GM19455 (cell line): Measurements from ENCODE around the gene ARHGEF28.

Experiments
- ATAC-seq: cut with Tn5 transposase; IDR thresholded peaks from one replicate; pipeline ENCODE4 v1.9.1; 2021; ENCODE audit not compliant: unreplicated experiment

The ARHGEF28 gene

GRCh38 chr5:73894860-73895259, 268.9 kb downstream of the ARHGEF28 start:
- ATAC-seq: no peak

- no peak for ATAC-seq
Observed at GRCh38 chr5:73895471-73895870, 269.5 kb downstream of the ARHGEF28 start.

DNA sequence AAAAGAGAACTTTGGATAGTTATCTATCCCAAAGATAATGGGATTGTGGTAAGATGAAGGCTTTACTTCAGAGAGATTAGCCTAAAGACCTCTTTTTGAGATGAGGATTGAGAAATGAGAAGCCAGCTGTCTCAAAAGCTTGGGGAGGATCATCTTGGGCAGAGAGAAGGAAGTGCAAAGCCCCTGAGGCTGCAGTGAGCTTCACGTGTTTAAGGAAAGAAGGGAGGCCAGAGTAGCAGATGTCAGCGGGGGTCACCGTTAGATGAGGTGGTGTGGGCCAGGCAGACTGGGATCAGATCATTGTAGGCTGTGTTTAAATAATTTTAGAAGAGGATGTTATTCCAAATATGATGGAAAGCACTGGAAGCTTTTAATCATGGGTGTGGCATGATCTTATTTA, 270.1 kb downstream of the ARHGEF28 start:
- no peak for ATAC-seq

DNA sequence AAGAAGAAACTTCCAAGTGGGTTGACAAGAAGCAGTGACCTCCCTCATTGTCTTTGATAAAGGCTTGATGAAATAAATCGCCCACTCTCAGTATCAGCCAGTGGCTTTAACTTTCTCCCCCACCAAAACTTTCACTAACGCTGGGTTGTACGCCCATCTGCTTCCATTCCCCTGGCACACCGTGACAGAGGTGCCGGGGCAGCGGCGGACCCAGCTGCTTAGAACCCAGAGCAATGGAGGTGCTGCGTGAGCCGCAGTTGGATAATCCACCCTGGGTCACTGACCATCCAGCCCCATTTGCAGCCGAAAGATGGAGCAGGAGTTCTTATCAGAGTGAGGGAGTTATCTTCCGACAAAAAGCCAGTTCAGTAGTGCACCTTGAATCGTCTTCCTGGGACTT, 270.7 kb downstream of the ARHGEF28 start:
- ATAC-seq: no peak

DNA sequence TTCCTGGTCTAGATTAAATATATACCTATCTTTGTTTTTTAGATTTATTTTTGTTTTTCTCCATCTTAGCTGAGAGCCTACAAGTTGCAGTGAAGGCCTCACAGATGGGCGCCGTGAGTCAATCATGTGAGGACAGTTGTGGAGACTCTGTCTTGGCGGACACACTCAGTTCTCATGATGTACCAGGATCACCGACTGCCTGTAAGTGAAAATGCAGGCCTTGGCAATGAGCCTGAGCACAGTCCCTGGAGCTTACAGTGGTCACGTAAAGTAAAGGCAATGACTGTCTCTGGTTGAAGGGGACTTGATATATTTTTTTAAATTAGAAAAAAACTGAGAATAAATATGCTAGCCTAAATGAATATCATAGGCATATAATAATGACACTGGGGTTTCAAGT, 271.9 kb downstream of the ARHGEF28 start:
- ATAC-seq: no peak

DNA sequence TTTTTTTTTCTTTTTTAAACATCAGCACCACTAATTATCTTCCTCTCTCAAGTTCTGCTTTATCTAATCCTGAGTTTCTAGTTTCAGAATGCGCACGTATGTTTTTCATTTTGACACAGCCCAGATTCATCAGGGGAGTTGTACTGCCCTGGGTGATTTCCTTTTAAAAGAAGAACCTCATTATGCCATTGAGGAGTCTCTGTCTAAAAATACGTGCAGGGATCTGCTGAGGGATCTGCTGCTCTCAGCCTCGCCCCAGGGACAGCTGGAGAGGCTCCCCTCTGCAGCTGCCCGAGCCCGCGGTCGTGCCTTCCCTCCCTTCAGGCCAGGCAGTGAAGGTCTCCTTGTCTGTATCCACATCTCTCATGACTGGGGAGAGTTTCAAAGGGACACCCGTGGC, 273.1 kb downstream of the ARHGEF28 start:
- ATAC-seq: no peak

- ATAC-seq: no peak
Observed at GRCh38 chr5:73899916-73900315, 273.9 kb downstream of the ARHGEF28 start.

GRCh38 chr5:73900566-73900965, 274.6 kb downstream of the ARHGEF28 start:
- no peak for ATAC-seq

DNA sequence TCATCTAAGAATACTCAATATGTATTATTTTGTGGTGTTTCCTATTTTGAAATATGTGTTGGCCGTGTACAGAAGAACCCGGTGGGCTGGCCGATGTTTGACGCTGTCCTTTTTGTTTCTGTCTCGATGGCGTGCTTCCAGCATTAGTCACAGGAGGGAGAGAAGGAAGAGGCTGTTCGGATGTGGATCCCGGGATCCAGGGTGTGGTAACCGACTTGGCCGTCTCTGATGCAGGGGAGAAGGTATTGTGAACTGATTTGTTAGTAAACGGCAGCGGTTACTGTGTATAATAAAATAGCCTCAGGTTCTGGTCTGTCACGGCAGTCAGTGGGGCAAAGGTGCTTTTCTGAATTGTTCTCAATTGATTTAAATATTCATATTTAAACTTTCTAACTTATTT, 275.0 kb downstream of the ARHGEF28 start:
- no peak for ATAC-seq

DNA sequence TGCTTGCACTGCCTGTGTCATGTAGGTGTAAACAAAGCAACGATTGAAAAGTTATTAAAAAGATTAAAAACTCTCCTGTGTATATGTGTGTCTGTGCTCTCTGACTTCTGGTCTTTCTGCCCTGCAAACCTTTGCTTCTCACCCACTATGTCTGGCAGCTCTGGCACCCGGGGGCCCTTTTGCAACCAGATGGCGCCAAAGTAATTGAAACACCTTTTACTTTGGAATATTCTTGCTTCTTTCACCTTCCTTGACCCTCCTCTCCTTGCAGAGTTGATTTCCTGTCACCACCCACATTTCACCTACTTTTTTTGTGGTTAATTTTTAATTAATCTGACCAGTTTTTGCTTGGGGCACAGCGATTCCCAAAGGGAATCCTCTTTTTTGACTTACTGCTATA, 275.5 kb downstream of the ARHGEF28 start:
- ATAC-seq: no peak

DNA sequence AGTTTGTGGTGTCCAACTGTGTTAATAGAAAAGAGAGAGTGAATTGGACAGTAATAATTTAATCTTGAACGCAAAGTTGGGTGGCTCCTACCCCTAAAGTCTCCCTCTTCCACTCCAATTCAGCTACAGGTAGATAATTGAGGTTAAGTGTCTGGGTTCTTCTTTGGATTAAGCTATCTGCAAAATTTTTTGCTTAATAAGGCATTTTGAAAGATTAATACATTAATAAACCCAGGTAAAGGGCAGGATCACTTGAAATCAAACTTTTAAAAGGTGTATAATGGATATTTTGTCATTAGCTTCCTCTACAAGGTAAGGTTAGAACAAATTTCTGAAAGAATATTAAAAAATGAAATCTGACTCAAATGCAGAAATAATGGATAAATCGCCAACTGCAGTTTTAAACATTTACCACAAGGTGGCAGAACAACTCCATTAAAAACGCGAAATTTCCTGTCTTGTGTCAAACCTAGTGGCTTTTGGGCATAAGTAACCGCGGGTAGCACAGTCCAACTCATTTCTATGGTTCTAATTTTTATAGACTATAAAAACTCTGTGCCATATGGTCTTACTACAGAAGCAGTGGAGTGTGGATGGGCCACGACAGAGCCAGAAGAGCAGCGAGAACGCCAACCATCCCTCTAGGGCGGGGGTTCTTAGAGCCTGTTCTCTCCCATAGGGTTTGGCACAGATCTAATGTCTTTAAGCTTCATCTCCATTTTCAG, 276.5 kb downstream of the ARHGEF28 start:
- no peak for ATAC-seq

- no peak for ATAC-seq
Observed at GRCh38 chr5:73903169-73903568, 277.2 kb downstream of the ARHGEF28 start.

DNA sequence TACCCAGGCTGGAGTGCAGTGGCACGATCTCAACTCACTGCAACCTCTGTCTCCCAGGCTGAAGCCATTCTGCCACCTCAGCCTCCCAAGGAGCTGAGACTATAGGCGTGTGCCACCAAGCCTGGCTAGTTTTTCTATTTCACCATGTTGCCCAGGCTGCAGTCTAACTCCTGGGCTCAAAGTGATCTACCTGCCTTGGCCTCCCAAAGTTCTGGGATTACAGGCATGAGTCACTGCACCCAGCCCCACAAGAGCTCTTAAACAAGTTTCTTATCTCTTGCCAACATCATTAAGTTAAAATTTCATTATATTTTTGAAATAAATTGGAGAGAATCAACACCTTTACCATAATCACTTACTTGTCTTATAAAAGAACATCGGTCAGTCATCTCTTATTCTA, 280.3 kb downstream of the ARHGEF28 start:
- no peak for ATAC-seq

DNA sequence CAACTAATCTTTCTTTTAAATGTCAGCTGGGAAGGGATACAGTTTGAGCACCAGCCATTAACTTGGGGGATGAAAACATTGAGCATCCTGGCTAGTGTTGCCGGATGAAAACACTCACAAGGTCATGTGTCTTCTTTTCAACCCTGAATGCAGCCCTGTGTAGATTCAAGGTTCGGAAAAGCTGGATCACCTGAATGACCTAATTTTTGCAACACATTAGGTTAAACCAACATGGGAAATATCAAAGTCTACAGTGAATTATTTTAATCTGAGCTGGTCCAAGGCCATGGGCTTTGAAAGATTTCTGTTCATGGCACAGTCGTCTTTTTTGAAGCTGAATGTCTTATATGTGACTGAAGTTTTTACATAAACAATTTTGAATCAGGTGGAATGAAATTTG, 281.2 kb downstream of the ARHGEF28 start:
- ATAC-seq: no peak

DNA sequence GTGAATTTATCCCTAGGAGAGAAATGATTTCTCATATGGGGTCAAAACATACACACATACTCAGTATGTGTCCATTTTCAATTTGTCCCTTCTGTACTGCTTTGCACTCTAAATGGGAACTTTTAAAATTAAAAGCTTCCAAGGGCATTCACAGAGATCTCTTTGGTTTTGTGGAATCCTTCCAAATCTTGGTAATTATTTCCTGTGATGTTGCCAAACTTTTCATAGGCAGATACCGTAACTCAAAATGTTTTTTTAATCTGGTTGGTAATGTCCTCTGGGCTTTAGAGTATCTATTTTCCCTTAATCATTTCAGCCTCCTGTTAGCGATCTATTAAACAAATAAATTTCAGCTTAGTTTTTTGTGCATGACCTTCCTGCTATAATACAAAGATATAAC, 282.4 kb downstream of the ARHGEF28 start:
- ATAC-seq: no peak

DNA sequence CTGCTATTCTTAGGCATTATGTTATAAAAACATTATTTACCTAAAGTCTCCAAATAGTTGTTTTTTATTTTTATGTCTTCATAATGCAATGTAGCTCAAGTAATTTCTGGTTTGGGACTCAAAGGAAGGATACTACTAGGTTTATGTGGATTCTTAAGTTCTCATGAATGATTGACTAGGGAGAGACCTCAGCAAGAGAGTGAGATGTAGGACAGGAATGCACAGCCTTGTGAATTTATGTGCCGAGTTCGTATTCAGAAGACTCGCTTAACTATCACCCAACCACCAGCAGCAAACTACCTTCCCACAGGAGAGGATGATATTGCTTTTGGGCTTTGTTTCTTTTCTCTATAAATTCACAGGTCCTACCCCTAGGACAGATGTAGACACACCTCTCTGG, 282.9 kb downstream of the ARHGEF28 start:
- no peak for ATAC-seq

DNA sequence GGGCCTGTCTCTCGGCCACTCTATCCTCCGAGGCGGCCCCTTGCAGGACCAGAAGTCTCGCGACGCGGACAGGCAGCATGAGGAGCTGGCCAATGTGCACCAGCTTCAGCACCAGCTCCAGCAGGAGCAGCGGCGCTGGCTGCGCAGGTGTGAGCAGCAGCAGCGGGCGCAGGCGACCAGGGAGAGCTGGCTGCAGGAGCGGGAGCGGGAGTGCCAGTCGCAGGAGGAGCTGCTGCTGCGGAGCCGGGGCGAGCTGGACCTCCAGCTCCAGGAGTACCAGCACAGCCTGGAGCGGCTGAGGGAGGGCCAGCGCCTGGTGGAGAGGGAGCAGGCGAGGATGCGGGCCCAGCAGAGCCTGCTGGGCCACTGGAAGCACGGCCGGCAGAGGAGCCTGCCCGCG, 283.5 kb downstream of the ARHGEF28 start:
- no peak for ATAC-seq

DNA sequence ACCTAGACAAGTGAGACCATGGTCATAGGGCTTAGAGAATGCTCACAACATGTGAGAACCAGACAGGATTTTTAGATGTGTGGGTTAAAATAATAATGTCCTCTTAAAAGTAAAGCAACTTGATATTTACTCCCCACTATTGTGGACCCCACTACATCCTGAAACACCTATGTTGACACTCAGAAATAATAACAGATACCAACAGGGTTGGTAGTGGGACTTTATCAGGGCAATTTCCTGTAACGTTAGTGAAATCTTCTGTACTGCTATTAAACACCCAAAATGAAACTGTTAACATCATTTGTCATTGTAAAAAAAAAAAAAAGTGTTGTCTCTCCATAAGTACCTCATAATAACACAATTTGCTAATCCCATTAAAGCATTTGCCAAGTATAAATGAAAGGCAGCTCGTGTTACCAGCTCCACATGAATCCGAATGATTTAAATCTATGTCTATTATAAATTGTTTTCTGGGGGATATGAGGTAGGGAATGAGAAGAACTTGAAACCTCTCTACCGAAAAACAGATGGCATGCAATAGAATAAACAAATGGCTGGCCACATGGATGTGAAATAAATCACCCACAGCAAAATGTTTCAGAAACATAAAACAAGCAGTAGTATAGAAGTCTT, 285.9 kb downstream of the ARHGEF28 start:
- ATAC-seq: no peak

DNA sequence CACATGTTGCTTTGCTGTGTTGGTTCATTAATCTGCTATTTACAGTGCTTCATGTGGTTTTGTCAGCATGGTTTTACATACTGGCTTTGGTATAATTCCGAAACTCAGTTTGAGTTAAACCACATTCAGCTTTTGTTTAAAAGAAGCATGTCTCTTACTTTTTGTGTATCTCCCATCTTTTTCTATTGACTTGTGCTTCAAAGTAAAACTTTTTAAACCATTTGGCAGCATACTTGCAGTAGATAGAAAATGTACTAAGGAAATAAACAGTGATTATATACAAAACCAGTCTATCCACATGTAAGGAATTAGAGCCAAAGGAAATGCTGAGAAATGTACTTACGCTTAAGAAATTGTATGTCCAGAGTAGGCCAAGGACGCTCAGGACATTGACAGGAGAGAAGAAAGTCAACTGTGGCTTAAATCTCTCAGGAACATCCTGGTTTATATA, 286.9 kb downstream of the ARHGEF28 start:
- no peak for ATAC-seq

DNA sequence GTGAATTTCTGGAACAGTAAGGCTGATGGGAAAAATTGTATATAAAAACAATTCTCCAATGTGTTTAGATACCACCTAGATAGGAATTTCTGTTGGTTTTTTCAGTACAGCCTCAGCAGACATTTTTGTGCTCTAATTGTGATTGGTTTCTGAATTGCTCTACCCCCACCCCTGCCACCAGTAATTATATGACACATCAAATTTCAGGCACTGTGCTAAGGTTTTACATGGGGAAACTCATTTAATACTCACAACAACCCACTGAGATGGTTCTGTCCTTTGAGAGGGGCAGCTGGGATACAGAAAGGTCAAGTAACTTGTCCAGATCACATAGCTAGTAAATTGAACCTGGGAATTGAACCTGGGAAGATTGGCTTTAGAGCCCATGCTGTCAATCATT, 288.0 kb downstream of the ARHGEF28 start:
- ATAC-seq: no peak

DNA sequence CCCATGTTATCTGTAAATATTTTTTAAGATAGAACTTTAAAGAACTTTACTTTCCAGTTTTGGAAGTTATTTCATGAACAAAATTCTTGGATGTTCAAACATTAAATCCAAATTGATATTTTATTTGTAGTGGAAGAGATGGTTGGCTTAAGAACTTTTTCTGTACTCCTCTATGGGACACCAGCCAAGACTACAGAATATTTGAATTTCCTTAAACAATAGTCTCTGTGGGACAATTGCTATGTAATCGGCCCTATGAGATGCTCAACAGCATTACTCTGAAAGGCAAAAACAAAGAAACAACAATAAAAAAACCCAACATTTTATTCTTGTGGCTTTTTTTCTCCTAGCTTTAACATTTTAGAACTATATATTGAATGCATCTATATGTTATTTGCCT, 289.3 kb downstream of the ARHGEF28 start:
- no peak for ATAC-seq

DNA sequence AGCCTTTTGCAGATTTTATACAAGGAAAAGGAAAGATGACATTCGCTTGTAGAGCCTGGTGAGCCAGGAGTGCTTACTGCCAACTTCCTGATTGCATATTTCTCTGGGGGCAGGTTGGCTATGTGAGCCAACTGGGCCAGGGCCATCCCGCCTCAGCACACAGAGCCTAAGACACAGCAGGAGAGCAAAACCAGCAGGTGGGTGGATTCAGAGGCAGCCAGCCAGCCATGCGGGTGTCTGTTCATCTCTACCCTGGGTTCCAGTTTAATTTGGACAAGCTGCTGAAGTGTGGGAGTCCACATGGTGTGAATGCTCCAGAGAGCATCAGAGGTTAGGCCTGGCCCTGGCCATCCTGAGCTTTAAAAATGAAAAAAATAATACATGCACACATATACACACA, 291.4 kb downstream of the ARHGEF28 start:
- ATAC-seq: no peak

GRCh38 chr5:73917891-73918290, 291.9 kb downstream of the ARHGEF28 start:
- no peak for ATAC-seq
